ENCODE results near the gene DYNC1I2. TPM values are rescaled to one million over a fixed set of nuclear protein-coding genes. Genes with fewer than 3 reads are reported as not detected.

The DYNC1I2 gene
- total RNA-seq, 4 donors from 2014 or later = 85.5 to 101 (median 98.1) TPM

DNA sequence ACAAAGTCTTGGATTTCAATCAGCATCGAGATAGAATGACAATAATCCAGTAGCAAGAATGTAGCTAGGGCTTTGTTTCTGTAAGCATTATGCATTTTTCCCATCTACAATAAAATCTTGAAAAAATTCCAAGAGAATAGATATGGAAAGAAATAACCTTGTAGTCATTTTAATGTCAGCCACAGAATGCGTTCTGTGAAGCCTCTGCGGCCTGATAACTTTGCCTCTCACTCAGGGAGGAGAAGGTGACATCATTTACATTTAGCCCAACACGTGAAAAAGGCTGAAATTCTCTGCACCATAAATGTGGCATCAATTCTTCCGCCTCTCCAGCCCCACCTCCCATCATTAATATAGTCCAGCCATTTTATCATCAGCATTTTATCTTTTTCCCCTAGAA, 19.1 kb upstream of the DYNC1I2 start:
- H3K27ac ChIP-seq = no peak overlapping the region
- 80 to 87% methylated on average over 5 of the region's 5 CpGs for WGBS, 2 donors
- TF ChIP-seq POLR2A (IDR thresholded peaks at IDR 0.05) = no peak
- TF ChIP-seq, protein P1, sequence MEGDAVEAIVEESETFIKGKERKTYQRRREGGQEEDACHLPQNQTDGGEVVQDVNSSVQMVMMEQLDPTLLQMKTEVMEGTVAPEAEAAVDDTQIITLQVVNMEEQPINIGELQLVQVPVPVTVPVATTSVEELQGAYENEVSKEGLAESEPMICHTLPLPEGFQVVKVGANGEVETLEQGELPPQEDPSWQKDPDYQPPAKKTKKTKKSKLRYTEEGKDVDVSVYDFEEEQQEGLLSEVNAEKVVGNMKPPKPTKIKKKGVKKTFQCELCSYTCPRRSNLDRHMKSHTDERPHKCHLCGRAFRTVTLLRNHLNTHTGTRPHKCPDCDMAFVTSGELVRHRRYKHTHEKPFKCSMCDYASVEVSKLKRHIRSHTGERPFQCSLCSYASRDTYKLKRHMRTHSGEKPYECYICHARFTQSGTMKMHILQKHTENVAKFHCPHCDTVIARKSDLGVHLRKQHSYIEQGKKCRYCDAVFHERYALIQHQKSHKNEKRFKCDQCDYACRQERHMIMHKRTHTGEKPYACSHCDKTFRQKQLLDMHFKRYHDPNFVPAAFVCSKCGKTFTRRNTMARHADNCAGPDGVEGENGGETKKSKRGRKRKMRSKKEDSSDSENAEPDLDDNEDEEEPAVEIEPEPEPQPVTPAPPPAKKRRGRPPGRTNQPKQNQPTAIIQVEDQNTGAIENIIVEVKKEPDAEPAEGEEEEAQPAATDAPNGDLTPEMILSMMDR (IDR thresholded peaks at IDR 0.05) = no peak
- H3K27me3 ChIP-seq = no peaks in the 10 kb centered on the region
- DNase-seq = no peak
- intact Hi-C loops (cut with DNase I) = no loop called here
- no peak overlapping the region for H3K4me3 ChIP-seq (replicated peaks in 1 of 3)
- no peaks in the 10 kb centered on the region for H3K9me3 ChIP-seq
- H3K36me3 ChIP-seq = no peaks in the 10 kb centered on the region
- no peaks in the 10 kb centered on the region for H3K4me1 ChIP-seq

DNA sequence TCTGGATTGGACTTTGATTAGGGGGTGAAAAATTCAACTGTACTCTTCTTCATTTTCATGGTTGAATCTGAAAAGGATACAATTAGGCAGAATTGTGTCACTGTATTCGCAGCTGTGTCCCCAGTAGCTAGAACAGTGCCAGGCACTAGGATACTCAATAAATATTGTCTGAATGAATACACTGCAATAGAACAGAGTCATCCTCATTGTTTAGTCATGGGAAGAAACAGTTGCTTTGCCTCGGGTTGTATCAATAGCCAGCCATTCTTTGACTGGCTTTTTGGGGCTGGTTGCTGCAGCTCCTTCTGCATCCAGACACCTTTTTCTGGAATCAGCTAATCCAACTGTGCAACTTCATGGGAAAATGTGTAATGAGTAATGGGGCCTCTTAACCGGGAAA, 18.1 kb upstream of the DYNC1I2 start:
- WGBS, 2 donors = 56 to 65% methylated on average over 3 of the region's 3 CpGs
- H3K9me3 ChIP-seq = no peaks in the 10 kb centered on the region
- no peak for DNase-seq
- intact Hi-C loops (cut with DNase I) = no loop called here
- no peaks in the 10 kb centered on the region for H3K36me3 ChIP-seq
- H3K4me1 ChIP-seq = no peaks in the 10 kb centered on the region
- no peak overlapping the region for H3K27ac ChIP-seq
- H3K27me3 ChIP-seq = no peaks in the 10 kb centered on the region
- TF ChIP-seq, protein P1 (IDR thresholded peaks at IDR 0.05) = no peak
- TF ChIP-seq POLR2A (IDR thresholded peaks at IDR 0.05) = no peak
- no peak overlapping the region for H3K4me3 ChIP-seq (replicated peaks in 1 of 3)

DNA sequence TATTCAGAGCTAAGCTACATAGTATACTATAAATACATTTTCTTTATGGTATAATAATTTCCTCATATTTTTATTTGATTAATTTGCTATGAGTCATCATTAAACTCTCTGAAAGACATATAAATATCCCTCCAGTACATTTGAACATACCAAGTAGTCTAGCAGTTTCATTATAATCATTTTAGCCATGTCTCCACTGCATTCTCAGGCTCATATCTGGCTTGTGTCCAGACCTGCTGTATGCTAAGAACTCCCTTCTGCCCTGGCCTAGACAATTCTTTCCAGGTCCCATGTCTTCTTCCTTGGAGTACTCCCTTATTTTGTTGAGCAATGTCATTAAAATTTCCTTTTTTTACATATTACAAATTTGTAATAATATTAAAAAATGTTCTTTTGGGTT, 16.6 kb upstream of the DYNC1I2 start:
- intact Hi-C loops (cut with DNase I) = no loop called here
- no peaks in the 10 kb centered on the region for H3K36me3 ChIP-seq
- no peaks in the 10 kb centered on the region for H3K9me3 ChIP-seq
- H3K4me1 ChIP-seq = no peaks in the 10 kb centered on the region
- TF ChIP-seq, protein P1 (IDR thresholded peaks at IDR 0.05) = no peak
- no peak for TF ChIP-seq POLR2A (IDR thresholded peaks at IDR 0.05)
- no peak overlapping the region for H3K4me3 ChIP-seq (replicated peaks in 1 of 3)
- H3K27ac ChIP-seq = no peak overlapping the region
- H3K27me3 ChIP-seq = no peaks in the 10 kb centered on the region
- no peak for DNase-seq

DNA sequence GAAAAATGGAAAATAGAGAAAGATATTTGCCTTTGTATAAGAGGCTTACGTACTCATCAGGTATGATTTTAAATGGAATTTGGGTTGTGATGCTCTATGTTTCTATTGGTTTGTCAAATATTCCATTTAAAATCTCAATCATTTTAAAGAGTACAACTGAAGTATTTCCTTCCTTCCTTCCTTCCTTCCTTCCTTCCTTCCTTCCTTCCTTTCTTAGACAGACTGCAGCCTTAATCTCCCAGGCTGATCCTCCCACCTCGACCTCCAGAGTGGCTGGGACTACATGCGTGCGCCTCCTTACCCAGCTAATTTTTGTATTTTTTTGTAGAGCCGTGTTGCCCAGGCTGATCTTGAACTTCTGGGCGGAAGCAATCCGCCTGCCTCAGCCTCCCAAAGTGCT, 15.4 kb upstream of the DYNC1I2 start:
- no peaks in the 10 kb centered on the region for H3K9me3 ChIP-seq
- no peak overlapping the region for H3K27ac ChIP-seq
- intact Hi-C loops (cut with DNase I) = no loop called here
- H3K4me3 ChIP-seq (replicated peaks in 1 of 3) = no peak overlapping the region
- no peaks in the 10 kb centered on the region for H3K36me3 ChIP-seq
- TF ChIP-seq POLR2A (IDR thresholded peaks at IDR 0.05) = no peak
- TF ChIP-seq, protein P1 (IDR thresholded peaks at IDR 0.05) = no peak
- DNase-seq = no peak
- H3K4me1 ChIP-seq = no peaks in the 10 kb centered on the region
- H3K27me3 ChIP-seq = no peaks in the 10 kb centered on the region
- 89 to 92% methylated on average over 7 of the region's 7 CpGs for WGBS, 2 donors

DNA sequence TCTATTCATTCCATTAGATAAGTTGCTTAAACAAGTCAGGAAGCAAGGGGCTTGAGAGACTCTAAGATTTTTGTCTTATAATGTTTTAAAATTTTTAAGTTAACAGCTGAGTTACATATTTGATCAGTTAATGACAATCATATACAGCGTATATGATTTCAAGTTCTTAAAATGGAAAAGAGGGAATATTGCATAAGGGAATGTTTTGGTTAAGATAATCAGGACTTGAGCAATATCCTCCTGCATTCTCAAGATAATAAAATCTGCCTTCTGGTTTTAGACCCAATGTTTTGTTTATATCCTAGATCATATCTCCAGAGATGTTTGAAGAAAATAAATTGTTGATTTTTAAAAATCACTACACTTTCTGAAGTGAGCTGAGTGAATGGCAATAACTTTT, 13.4 kb upstream of the DYNC1I2 start:
- no peaks in the 10 kb centered on the region for H3K9me3 ChIP-seq
- 80 to 93% methylated on average over 1 of the region's 1 CpG for WGBS, 2 donors
- H3K27me3 ChIP-seq = no peaks in the 10 kb centered on the region
- H3K4me1 ChIP-seq = no peaks in the 10 kb centered on the region
- no peaks in the 10 kb centered on the region for H3K36me3 ChIP-seq
- TF ChIP-seq, protein P1 (IDR thresholded peaks at IDR 0.05) = no peak
- TF ChIP-seq POLR2A (IDR thresholded peaks at IDR 0.05) = no peak
- H3K4me3 ChIP-seq (replicated peaks in 1 of 3) = no peak overlapping the region
- no peak for DNase-seq
- no peak overlapping the region for H3K27ac ChIP-seq
- intact Hi-C loops (cut with DNase I) = no loop called here
